ENCODE data around the gene ARSI. TPM values are rescaled to one million over a fixed set of nuclear protein-coding genes. Genes with fewer than 3 reads are reported as not detected.

Gene ARSI
- total and polyA plus RNA-seq, 2 of the 13 experiments (the other 11 are each of a cell fraction or from before 2014, with no cell fraction given) = 4.2 to 33.9 TPM

DNA sequence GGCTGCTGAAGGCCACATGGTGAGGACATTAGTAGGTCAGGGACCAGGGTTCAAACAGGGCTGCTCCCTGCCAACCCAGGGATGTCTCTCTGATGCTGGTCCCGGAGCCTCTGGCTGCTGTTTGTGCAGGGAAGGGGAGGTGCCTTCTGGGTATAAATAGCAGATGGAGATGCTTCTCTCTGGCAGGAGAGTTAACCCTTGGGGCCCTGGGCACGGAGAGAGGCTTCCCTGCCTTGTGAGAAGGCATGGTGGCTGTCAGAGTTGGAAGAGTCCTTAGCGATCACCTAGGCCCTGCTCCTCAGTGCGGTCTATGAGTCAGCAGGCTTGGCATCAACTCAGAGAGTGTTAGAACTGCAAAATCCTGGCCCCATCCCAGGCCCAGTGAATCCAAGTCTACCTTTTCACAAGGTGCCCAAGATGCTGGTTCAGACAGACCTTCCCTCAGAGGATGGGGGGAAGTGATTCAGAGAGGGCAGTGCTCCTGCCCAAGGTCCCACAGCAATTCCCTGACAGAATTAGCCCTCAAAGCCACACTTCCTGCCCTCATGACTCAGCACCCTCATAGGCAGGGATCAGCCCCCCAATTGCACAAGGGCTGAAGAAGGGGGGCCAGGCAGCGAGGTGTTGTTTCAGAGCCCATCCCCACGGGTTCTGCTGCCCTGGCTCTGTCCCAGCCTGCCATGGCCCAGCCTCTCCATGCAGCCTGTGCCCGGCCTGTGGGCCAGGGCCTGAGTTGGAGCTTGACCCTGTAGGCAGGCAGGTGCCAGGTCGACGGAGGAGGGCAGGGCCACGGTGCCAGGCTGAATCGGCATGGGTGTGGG is 38.7 kb downstream of the ARSI start:
- no peak for DNase-seq (ENCODE audit: low spot score)
- H3K79me2 ChIP-seq (ENCODE audit: insufficient read depth, low read length) = no peaks in the 10 kb centered on the region
- CTCF ChIA-PET (ENCODE audit: low intra/inter-chr PET ratio, low total read pairs) = no interaction called here
- no TSS peak for BruUV-seq (replicated peaks)
- peak; percentile 41 for ATAC-seq
- no peak overlapping the region for H3K4me3 ChIP-seq (replicated peaks in 1 of 3; ENCODE audit: insufficient read depth in 1 of 3, low read depth in 2 of 3, low read length in 3 of 3)
- H3K9me3 ChIP-seq (ENCODE audit: low read length) = no peaks in the 10 kb centered on the region
- peaks cover 4 to 45% of the 10 kb centered on the region in 2 experiments; a peak in 3 of 5 replicates for H3K27me3 ChIP-seq (ENCODE audit: control insufficient read depth in 1 of 2, insufficient read depth in 2 of 2, low read length in 2 of 2)
- peaks cover 52% of the 10 kb centered on the region for H3K4me1 ChIP-seq (ENCODE audit: insufficient read depth, low read length)
- H3K9ac ChIP-seq (ENCODE audit: insufficient read depth, low read depth, low read length) = no peak overlapping the region
- no peak overlapping the region for H3K27ac ChIP-seq (ENCODE audit: extremely low read length, insufficient read depth, low read length)
- H4K20me1 ChIP-seq (ENCODE audit: insufficient read depth, low read length) = no peaks in the 10 kb centered on the region
- 42% methylated on average over 6 of the region's 11 CpGs for WGBS (ENCODE audit: low lambda C conversion rate)
- POLR2A ChIA-PET = no interaction called here
- no peak overlapping the region for H2AFZ ChIP-seq (ENCODE audit: low read length)
- no peak for FAIRE-seq
- no peaks in the 10 kb centered on the region for H3K36me3 ChIP-seq (replicated peaks in 1 of 2; ENCODE audit: control insufficient read depth in 1 of 2, insufficient read depth in 2 of 2, low read length in 2 of 2)
- in situ Hi-C loops (cut with HindIII; ENCODE audit: extremely low pct_ligation_motif_present, low pct_unique_long_range_greater_than_20kb) (no loop called here), intact Hi-C loops (cut with micrococcal nuclease; ENCODE audit: unreplicated experiment) (no loop called here)
- TF ChIP-seq, protein P1, sequence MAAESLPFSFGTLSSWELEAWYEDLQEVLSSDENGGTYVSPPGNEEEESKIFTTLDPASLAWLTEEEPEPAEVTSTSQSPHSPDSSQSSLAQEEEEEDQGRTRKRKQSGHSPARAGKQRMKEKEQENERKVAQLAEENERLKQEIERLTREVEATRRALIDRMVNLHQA (CRISPR knock-in tag; IDR thresholded peaks at IDR 0.05) = no peak
- TF ChIP-seq ZNF792 (CRISPR knock-in tag; IDR thresholded peaks at IDR 0.05) (no peak), HOXA5 (CRISPR knock-in tag; IDR thresholded peaks at IDR 0.05) (no peak), SRSF9 (IDR thresholded peaks at IDR 0.05; ENCODE audit: borderline replicate concordance, insufficient read depth, low read depth, low read length, poor library complexity, severe bottlenecking) (no peak), ZNF768 (CRISPR knock-in tag; IDR thresholded peaks at IDR 0.05) (peak; percentile 96), ZNF563 (CRISPR knock-in tag; IDR thresholded peaks at IDR 0.05) (no peak), ZNF562 (CRISPR knock-in tag; IDR thresholded peaks at IDR 0.05; ENCODE audit: borderline replicate concordance) (no peak), ZNF136 (CRISPR knock-in tag; IDR thresholded peaks at IDR 0.05; ENCODE audit: low read depth) (no peak), ZNF263 (CRISPR knock-in tag; IDR thresholded peaks at IDR 0.05) (no peak), PHF5A (CRISPR knock-in tag; IDR thresholded peaks at IDR 0.05; ENCODE audit: low read depth, unreplicated experiment) (no peak), HNRNPL (IDR thresholded peaks at IDR 0.05; ENCODE audit: low read depth, low read length) (0 out of 2 replicates have a peak, but pooled peaks have one; percentile 46), FOSL1 (CRISPR knock-in tag; IDR thresholded peaks at IDR 0.05; ENCODE audit: borderline replicate concordance) (no peak), YEATS2 (CRISPR knock-in tag; IDR thresholded peaks at IDR 0.05; ENCODE audit: borderline replicate concordance) (no peak), KLF9 (CRISPR knock-in tag; IDR thresholded peaks at IDR 0.05; ENCODE audit: low read depth) (no peak), MEF2D (CRISPR knock-in tag; IDR thresholded peaks at IDR 0.05) (no peak), FOSL2 (CRISPR knock-in tag; IDR thresholded peaks at IDR 0.05) (0 out of 2 replicates have a peak, but pooled peaks have one; percentile 22), ZNF652 (CRISPR knock-in tag; IDR thresholded peaks at IDR 0.05; ENCODE audit: borderline replicate concordance, low read depth) (peak; percentile 68), NFE2L1 (CRISPR knock-in tag; IDR thresholded peaks at IDR 0.05; ENCODE audit: borderline replicate concordance) (no peak)
- TF ChIP-seq, protein P2, sequence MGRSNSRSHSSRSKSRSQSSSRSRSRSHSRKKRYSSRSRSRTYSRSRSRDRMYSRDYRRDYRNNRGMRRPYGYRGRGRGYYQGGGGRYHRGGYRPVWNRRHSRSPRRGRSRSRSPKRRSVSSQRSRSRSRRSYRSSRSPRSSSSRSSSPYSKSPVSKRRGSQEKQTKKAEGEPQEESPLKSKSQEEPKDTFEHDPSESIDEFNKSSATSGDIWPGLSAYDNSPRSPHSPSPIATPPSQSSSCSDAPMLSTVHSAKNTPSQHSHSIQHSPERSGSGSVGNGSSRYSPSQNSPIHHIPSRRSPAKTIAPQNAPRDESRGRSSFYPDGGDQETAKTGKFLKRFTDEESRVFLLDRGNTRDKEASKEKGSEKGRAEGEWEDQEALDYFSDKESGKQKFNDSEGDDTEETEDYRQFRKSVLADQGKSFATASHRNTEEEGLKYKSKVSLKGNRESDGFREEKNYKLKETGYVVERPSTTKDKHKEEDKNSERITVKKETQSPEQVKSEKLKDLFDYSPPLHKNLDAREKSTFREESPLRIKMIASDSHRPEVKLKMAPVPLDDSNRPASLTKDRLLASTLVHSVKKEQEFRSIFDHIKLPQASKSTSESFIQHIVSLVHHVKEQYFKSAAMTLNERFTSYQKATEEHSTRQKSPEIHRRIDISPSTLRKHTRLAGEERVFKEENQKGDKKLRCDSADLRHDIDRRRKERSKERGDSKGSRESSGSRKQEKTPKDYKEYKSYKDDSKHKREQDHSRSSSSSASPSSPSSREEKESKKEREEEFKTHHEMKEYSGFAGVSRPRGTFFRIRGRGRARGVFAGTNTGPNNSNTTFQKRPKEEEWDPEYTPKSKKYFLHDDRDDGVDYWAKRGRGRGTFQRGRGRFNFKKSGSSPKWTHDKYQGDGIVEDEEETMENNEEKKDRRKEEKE (IDR thresholded peaks at IDR 0.05) = no peak
- TF ChIP-seq, protein P3, sequence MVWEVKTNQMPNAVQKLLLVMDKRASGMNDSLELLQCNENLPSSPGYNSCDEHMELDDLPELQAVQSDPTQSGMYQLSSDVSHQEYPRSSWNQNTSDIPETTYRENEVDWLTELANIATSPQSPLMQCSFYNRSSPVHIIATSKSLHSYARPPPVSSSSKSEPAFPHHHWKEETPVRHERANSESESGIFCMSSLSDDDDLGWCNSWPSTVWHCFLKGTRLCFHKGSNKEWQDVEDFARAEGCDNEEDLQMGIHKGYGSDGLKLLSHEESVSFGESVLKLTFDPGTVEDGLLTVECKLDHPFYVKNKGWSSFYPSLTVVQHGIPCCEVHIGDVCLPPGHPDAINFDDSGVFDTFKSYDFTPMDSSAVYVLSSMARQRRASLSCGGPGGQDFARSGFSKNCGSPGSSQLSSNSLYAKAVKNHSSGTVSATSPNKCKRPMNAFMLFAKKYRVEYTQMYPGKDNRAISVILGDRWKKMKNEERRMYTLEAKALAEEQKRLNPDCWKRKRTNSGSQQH (CRISPR knock-in tag; IDR thresholded peaks at IDR 0.05; ENCODE audit: low read depth) = no peak
- H3K4me2 ChIP-seq (ENCODE audit: low read depth, low read length) = no peak overlapping the region
